Sigmoid colon (tissue), 7 donors: ENCODE results near the gene PDIA6. TPM values are rescaled to one million over a fixed set of nuclear protein-coding genes. Genes with fewer than 3 reads are reported as not detected.

Experiments
- polyA plus RNA-seq, 3 donors: library from polyadenylated mRNA; stranded (reverse); fragments of 200-250 nt; gene quantifications; one replicate each; pipeline ENCODE4 v1.2.3, GENCODE V29; 2013
- small RNA-seq, 3 donors: library from RNA; depleted of rRNA; stranded (forward); fragments of <200 nt; gene quantifications; one replicate each; pipeline ENCODE3, GENCODE V24; 2016
- total RNA-seq, 4 donors: library from RNA; depleted of rRNA; stranded (reverse); fragments of >200 nt; gene quantifications; one replicate each; pipeline ENCODE4 v1.1.0, GENCODE V29; 2016
- donor health status: healthy with polysubstance abuse.
- donor health status: Bipolar disorder and iron deficiency.
- donor health status: healthy.

Gene PDIA6
- total and polyA plus RNA-seq, 7 donors: 31.8 to 211 (median 80.6) TPM

Small RNAs within 50 kb of the gene (small RNA-seq; reads per million reads assigned to genes)
- gene RNU7-138P (0 reads per million in 3 donors), gene RNU7-176P (0 reads per million in 3 donors)

Other genes starting within 250 kb of the PDIA6 start
- gene NOL10, start 122.8 kb downstream of the PDIA6 start, total RNA-seq: 10 to 100 TPM; 30.1 to 36.0 (median 34.4) TPM
- gene NOL10, start 122.8 kb downstream of the PDIA6 start, polyA plus RNA-seq: 10 to 100 TPM; 10.6 to 14.6 (median 11.4) TPM
- under 1 TPM in 1 of 4 donors, not detected in 3; 0.55 TPM for gene ATP6V1C2, start 91.2 kb downstream of the PDIA6 start, total RNA-seq
- under 1 TPM; under 0.01 to 0.93 (median 0.23) TPM for gene ATP6V1C2, start 91.2 kb downstream of the PDIA6 start, polyA plus RNA-seq
- 1 to 10 TPM in 2 of 4 donors, under 1 TPM in 2; 0.16 to 1.4 (median 0.94) TPM for gene KCNF1, start 99.1 kb upstream of the PDIA6 start, total RNA-seq
- gene KCNF1, start 99.1 kb upstream of the PDIA6 start, polyA plus RNA-seq: 1 to 10 TPM in 1 of 3 donors, under 1 TPM in 1, not detected in 1; 0.34 to 1.2 TPM